DMS153 treated with DMSO at 0.1 percent for 48 hours (cell line): ENCODE results near the gene COL27A1.

Experiments used
- DNase-seq: peaks from one replicate; lab custom pipeline; 2025; ENCODE audit not compliant: unreplicated experiment; lab: John Stamatoyannopoulos, UW

Gene COL27A1

GRCh38 chr9:114261987-114262386, 106.7 kb downstream of the COL27A1 start:
- DNase-seq = no peak

- no peak for DNase-seq
These were observed 108.6 kb downstream of the COL27A1 start for GRCh38 chr9:114263853-114264510.

GRCh38 chr9:114264806-114265550, 109.6 kb downstream of the COL27A1 start:
- DNase-seq = no peak

GRCh38 chr9:114266969-114267368, 111.6 kb downstream of the COL27A1 start:
- DNase-seq = no peak

- DNase-seq = no peak
These were observed 113.7 kb downstream of the COL27A1 start for GRCh38 chr9:114269023-114269422.

GRCh38 chr9:114270120-114270975, 115.0 kb downstream of the COL27A1 start:
- no peak for DNase-seq

GRCh38 chr9:114271556-114272510, 116.5 kb downstream of the COL27A1 start:
- no peak for DNase-seq

- DNase-seq = no peak
These were observed 117.5 kb downstream of the COL27A1 start for GRCh38 chr9:114272739-114273431.

- no peak for DNase-seq
These were observed 118.1 kb downstream of the COL27A1 start for GRCh38 chr9:114273461-114273881.

- DNase-seq = no peak
These were observed 118.9 kb downstream of the COL27A1 start for GRCh38 chr9:114274217-114274616.

- no peak for DNase-seq
These were observed 120.1 kb downstream of the COL27A1 start for GRCh38 chr9:114275246-114276004.

- DNase-seq = no peak
These were observed 121.8 kb downstream of the COL27A1 start for GRCh38 chr9:114276908-114277821.

GRCh38 chr9:114278356-114278755, 123.0 kb downstream of the COL27A1 start:
- no peak for DNase-seq

- DNase-seq = no peak
These were observed 123.7 kb downstream of the COL27A1 start for GRCh38 chr9:114278881-114279570.

- no peak for DNase-seq
These were observed 124.4 kb downstream of the COL27A1 start for GRCh38 chr9:114279693-114280092.

GRCh38 chr9:114280636-114281472, 125.5 kb downstream of the COL27A1 start:
- DNase-seq = no peak
